ENCODE measurements around the gene ATP13A3. TPM values are rescaled to one million over a fixed set of nuclear protein-coding genes. Genes with fewer than 3 reads are reported as not detected.
A peak's percentile ranks its signal among the peaks of the same experiment; 100 is the strongest.

ATP13A3 gene
- total and polyA plus RNA-seq, 12 donors = 17.6 to 111 (median 63.3) TPM

- H3K4me1 ChIP-seq (replicated peaks in 1 of 2) = peaks cover 7 to 47% of the 10 kb centered on the region in 2 donors
Measured at GRCh38 chr3:194475978-194476377, 10.8 kb downstream of the ATP13A3 start.

GRCh38 chr3:194475138-194475932 lies 11.5 kb downstream of the ATP13A3 start:
- no peak overlapping the region for H3K27ac ChIP-seq
- intact Hi-C loops (cut with DNase I) = loop anchor here in 1 of 2 donors (5.0 kb wide), 1 partner anchor 117 kb away; no protein-coding TSS in a partner anchor
- peaks cover 7 to 49% of the 10 kb centered on the region in 2 donors for H3K4me1 ChIP-seq (replicated peaks in 1 of 2)

More at GRCh38 chr3:194475978-194476377, 10.8 kb downstream of the ATP13A3 start:
- Histone ChIP-seq H3K27me3 (no peaks in the 10 kb centered on the region), H3K4me3 (no peak overlapping the region), H3K27ac (no peak overlapping the region), H3K36me3 (replicated peaks in 1 of 2) (no peaks in the 10 kb centered on the region), H3K9me3 (replicated peaks in 1 of 3) (no peaks in the 10 kb centered on the region)
- WGBS, 4 donors = 83 to 91% (median 88%) methylated on average over 4 of the region's 4 CpGs
- no peak for DNase-seq
- intact Hi-C loops (cut with DNase I) = loop anchor here in 1 of 2 donors (5.0 kb wide), 1 partner anchor 116 kb away; no protein-coding TSS in a partner anchor
- TF ChIP-seq POLR2A (IDR thresholded peaks at IDR 0.05) = no peak
- TF ChIP-seq CTCF (IDR thresholded peaks at IDR 0.05) = no peak

GRCh38 chr3:194474675-194475074 lies 12.1 kb downstream of the ATP13A3 start:
- TF ChIP-seq POLR2A (IDR thresholded peaks at IDR 0.05) (no peak), CTCF (IDR thresholded peaks at IDR 0.05) (no peak)
- Histone ChIP-seq H3K27me3 (no peaks in the 10 kb centered on the region), H3K4me1 (replicated peaks in 1 of 2) (peaks cover 7 to 49% of the 10 kb centered on the region in 2 donors), H3K27ac (no peak overlapping the region), H3K9me3 (replicated peaks in 1 of 3) (no peaks in the 10 kb centered on the region), H3K4me3 (no peak overlapping the region), H3K36me3 (replicated peaks in 1 of 2) (no peaks in the 10 kb centered on the region)
- intact Hi-C loops (cut with DNase I) = loop anchor here (5.0 kb wide), 2 partner anchors 118 to 123 kb away; no protein-coding TSS in a partner anchor
- WGBS, 4 donors = 80 to 84% (median 81%) methylated on average over 7 of the region's 7 CpGs
- no peak for DNase-seq

More at GRCh38 chr3:194475138-194475932, 11.5 kb downstream of the ATP13A3 start:
- H3K36me3 ChIP-seq (replicated peaks in 1 of 2) = no peaks in the 10 kb centered on the region
- WGBS, 4 donors = 94 to 99% (median 97%) methylated on average over 4 of the region's 4 CpGs
- TF ChIP-seq CTCF (IDR thresholded peaks at IDR 0.05) (no peak), POLR2A (IDR thresholded peaks at IDR 0.05) (no peak)
- H3K27me3 ChIP-seq = no peaks in the 10 kb centered on the region
- H3K4me3 ChIP-seq = no peak overlapping the region
- no peaks in the 10 kb centered on the region for H3K9me3 ChIP-seq (replicated peaks in 1 of 3)
- no peak for DNase-seq

- WGBS, 4 donors = 67 to 69% (median 68%) methylated on average over 4 of the region's 4 CpGs
- DNase-seq = peak in 2 of 7 donors; percentile 40 to 58
- intact Hi-C loops (cut with DNase I) = loop anchor here in 1 of 2 donors (5.0 kb wide), 1 partner anchor 125 kb away; no protein-coding TSS in a partner anchor
- TF ChIP-seq POLR2A (IDR thresholded peaks at IDR 0.05) (no peak), CTCF (IDR thresholded peaks at IDR 0.05) (peak; percentile 93 to 99 (median 96))
- Histone ChIP-seq H3K4me3 (no peak overlapping the region), H3K9me3 (replicated peaks in 1 of 3) (no peaks in the 10 kb centered on the region), H3K4me1 (replicated peaks in 1 of 2) (peaks cover 7 to 49% of the 10 kb centered on the region in 2 donors), H3K27ac (peak overlapping the region in 1 of 5 donors; percentile 1), H3K36me3 (replicated peaks in 1 of 2) (no peaks in the 10 kb centered on the region), H3K27me3 (no peaks in the 10 kb centered on the region)
Measured at GRCh38 chr3:194472290-194472920, 14.4 kb downstream of the ATP13A3 start.
